ENCODE data around the gene B4GALNT3.

GRCh38 chr12:575129-575502 is 115.4 kb downstream of the B4GALNT3 start:
- no peak for TF ChIP-seq CTCF (conservative IDR thresholded peaks at IDR 0.05; ENCODE audit: low read depth in 2 of 2)
- TF ChIP-seq EZH2 (IDR thresholded peaks at IDR 0.05; ENCODE audit: low read depth, unreplicated experiment): no peak
- no peak for TF ChIP-seq POLR2AphosphoS5 (IDR thresholded peaks at IDR 0.05; ENCODE audit: low read depth)
- TF ChIP-seq REST (IDR thresholded peaks at IDR 0.05; ENCODE audit: unreplicated experiment): no peak
- TF ChIP-seq NANOG (IDR thresholded peaks at IDR 0.05; ENCODE audit: borderline replicate concordance): no peak
- no peak for TF ChIP-seq EZH2phosphoT487 (IDR thresholded peaks at IDR 0.05; ENCODE audit: unreplicated experiment)
- no peak for TF ChIP-seq ZNF331 (CRISPR knock-in tag; IDR thresholded peaks at IDR 0.05; ENCODE audit: low read depth)
- TF ChIP-seq ETS1 (IDR thresholded peaks at IDR 0.05): no peak
- TF ChIP-seq JUNB (IDR thresholded peaks at IDR 0.05; ENCODE audit: unreplicated experiment): no peak
- no peak for TF ChIP-seq CREB1 (CRISPR knock-in tag; IDR thresholded peaks at IDR 0.05; ENCODE audit: low read depth)
- TF ChIP-seq ZNF114 (CRISPR knock-in tag; IDR thresholded peaks at IDR 0.05): no peak
- no peak for TF ChIP-seq ZNF462 (CRISPR knock-in tag; IDR thresholded peaks at IDR 0.05)
